Activated B cell treated with CpG ODN at 0.5 μM for 24 hours (primary cell): Measurements from ENCODE around the gene CTNNAL1. TPM values are rescaled to one million over a fixed set of nuclear protein-coding genes. Genes with fewer than 3 reads are reported as not detected.

ENCODE experiments used
- ATAC-seq: fragments of 200-7000 bp; cut with Tn5 transposase; one replicate; pipeline ENCODE4 v1.10.0; 2021; ENCODE audit warnings: low read depth, mild to moderate bottlenecking, moderate library complexity
- CTCF ChIA-PET: fragments of 350-600 bp; sonication (Branson Sonifier 250); formaldehyde crosslinking; loops from one replicate; lab custom pipeline; 2021; ENCODE audit warnings: antibody characterized with exemption; lab: Charles Lee
- POLR2A ChIA-PET: fragments of 350-600 bp; sonication (Branson Sonifier 250); formaldehyde crosslinking; loops from one replicate; lab custom pipeline; 2021; ENCODE audit warnings: antibody characterized with exemption; lab: Charles Lee
- DNase-seq: peaks from one replicate; pipeline ENCODE4 v3.0.0; 2022
- H3K27ac Mint-ChIP-seq: one replicate; pipeline ENCODE4 v1.8.0; 2020; ENCODE audit warnings: mixed read lengths
- H3K27me3 Mint-ChIP-seq: one replicate; pipeline ENCODE4 v1.8.0; 2021; ENCODE audit warnings: mixed read lengths
- H3K36me3 Mint-ChIP-seq: one replicate; pipeline ENCODE4 v1.8.0; 2021; ENCODE audit warnings: low read depth, mixed read lengths
- H3K4me1 Mint-ChIP-seq: one replicate; pipeline ENCODE4 v1.8.0; 2021; ENCODE audit warnings: mixed read lengths
- H3K4me3 Mint-ChIP-seq: one replicate; pipeline ENCODE4 v1.8.0; 2020; ENCODE audit warnings: mild to moderate bottlenecking, mixed read lengths
- H3K9me3 Mint-ChIP-seq: one replicate; pipeline ENCODE4 v1.8.0; 2020; ENCODE audit warnings: mixed read lengths
- CTCF ChIP-seq: fragments of 200-600 bp; IDR thresholded peaks from one replicate; pipeline ENCODE4 v1.8.0; 2022; ENCODE audit warnings: antibody characterized with exemption, mild to moderate bottlenecking
- intact Hi-C: fragments of 100-400 bp; cut with micrococcal nuclease; formaldehyde crosslinking; loops from one replicate; pipeline ENCODE4 v1.15.1; 2024
- total RNA-seq: library from RNA; stranded (reverse); gene quantifications from 2 replicates; pipeline ENCODE4 v1.2.3, GENCODE V29; 2022

CTNNAL1 gene
- total RNA-seq, 1 donor from 2014 or later, result 1.9 TPM

- POLR2A ChIA-PET, result no interaction called here
- intact Hi-C loops, result no loop called here
- DNase-seq (no peak), ATAC-seq (no peak)
- Mint-ChIP-seq H3K4me1 (peaks cover 20% of the 10 kb centered on the region), H3K4me3 (no peak overlapping the region), H3K27ac (no peak overlapping the region), H3K27me3 (no peaks in the 10 kb centered on the region), H3K36me3 (peaks cover 19% of the 10 kb centered on the region), H3K9me3 (no peaks in the 10 kb centered on the region)
- TF ChIP-seq CTCF, result no peak
- CTCF ChIA-PET, result no interaction called here
Measured at GRCh38 chr9:108937561-108938305, 75.6 kb downstream of the CTNNAL1 start.

GRCh38 chr9:108934323-108934893 is 78.9 kb downstream of the CTNNAL1 start, which contains the start of gene ABITRAM:
ABITRAM (plus strand) TSS chr9:108934400; CDS start chr9:108934487, 87 bp downstream.
- Mint-ChIP-seq H3K36me3 (peaks cover 21% of the 10 kb centered on the region), H3K27ac (peak within 1 kb of the TSS; percentile 89), H3K4me3 (peak within 1 kb of the TSS; percentile 97), H3K9me3 (no peaks in the 10 kb centered on the region), H3K27me3 (no peaks in the 10 kb centered on the region), H3K4me1 (peaks cover 23% of the 10 kb centered on the region)
- intact Hi-C loops, result loop anchor here (1.0 to 5.0 kb wide), 6 partner anchors 20 to 1651 kb away; partner anchors contain the start of genes CTNNAL1, RAD23B and TXN
- TF ChIP-seq CTCF, result no peak
- peak; percentile 73 for DNase-seq
- ChIA-PET POLR2A (interaction anchor here (0.6 to 0.9 kb wide), 2 partner anchors 185 to 197 kb away, joined by 4 to 5 read pairs; no protein-coding TSS in a partner anchor), CTCF (no interaction called here)
- ATAC-seq, result peak; percentile 85

GRCh38 chr9:108933718-108934322 is 79.5 kb downstream of the CTNNAL1 start, which contains the start of gene ELP1:
ELP1 (minus strand) TSS chr9:108934124; CDS start chr9:108931146, 2,978 bp downstream.
- H3K4me3 Mint-ChIP-seq, result peak within 1 kb of the TSS; percentile 97
- ChIA-PET CTCF (no interaction called here), POLR2A (interaction anchor here (0.6 to 0.9 kb wide), 2 partner anchors 185 to 198 kb away, joined by 4 to 5 read pairs; no protein-coding TSS in a partner anchor)
- intact Hi-C loops, result loop anchor here (1.0 to 5.0 kb wide), 6 partner anchors 20 to 1651 kb away; partner anchors contain the start of genes CTNNAL1, RAD23B and TXN
- no peaks in the 10 kb centered on the region for H3K27me3 Mint-ChIP-seq
- ATAC-seq, result peak; percentile 83
- peak within 1 kb of the TSS; percentile 89 for H3K27ac Mint-ChIP-seq
- no peaks in the 10 kb centered on the region for H3K9me3 Mint-ChIP-seq
- DNase-seq, result peak; percentile 86
- peaks cover 26% of the 10 kb centered on the region for H3K36me3 Mint-ChIP-seq
- H3K4me1 Mint-ChIP-seq, result peaks cover 23% of the 10 kb centered on the region
- TF ChIP-seq CTCF, result no peak

GRCh38 chr9:108933231-108933717 is 80.0 kb downstream of the CTNNAL1 start:
- no peak for DNase-seq
- POLR2A ChIA-PET, result interaction anchor here (0.9 kb wide), 1 partner anchor 186 kb away, joined by 5 read pairs; no protein-coding TSS in a partner anchor
- CTCF ChIA-PET, result no interaction called here
- no peaks in the 10 kb centered on the region for H3K9me3 Mint-ChIP-seq
- ATAC-seq, result no peak
- H3K27ac Mint-ChIP-seq, result peak overlapping the region; percentile 89
- H3K36me3 Mint-ChIP-seq, result peaks cover 30% of the 10 kb centered on the region
- no peaks in the 10 kb centered on the region for H3K27me3 Mint-ChIP-seq
- H3K4me3 Mint-ChIP-seq, result peak overlapping the region; percentile 97
- intact Hi-C loops, result loop anchor here (5.0 kb wide), 1 partner anchor 1324 kb away; the partner anchor contains the start of gene TXN
- H3K4me1 Mint-ChIP-seq, result peaks cover 23% of the 10 kb centered on the region
- TF ChIP-seq CTCF, result no peak
